DND-41 (cell line): ENCODE measurements around the gene SH3BP5.

Experiments used
- ATAC-seq: fragments of 200-7000 bp; cut with Tn5 transposase; 3 replicates; pipeline ENCODE4 v1.9.1; 2021; ENCODE audit warnings: low read depth; ENCODE audit not compliant: insufficient read depth
- DNase-seq: peaks from one replicate; pipeline ENCODE4 v3.0.0-alpha.2; 2020
- H2AFZ ChIP-seq: 2 replicates; pipeline ENCODE4 v1.6.0; 2012; ENCODE audit warnings: low read depth, low read length
- H3K27ac ChIP-seq: 2 replicates; pipeline ENCODE4 v1.5.1; 2012; ENCODE audit warnings: low read length, inconsistent platforms
- H3K27me3 ChIP-seq: fragments of 200-600 bp; sonication (generic); 2 replicates; pipeline ENCODE4 v1.6.0; 2012; ENCODE audit warnings: low read length, mild to moderate bottlenecking, inconsistent platforms; ENCODE audit not compliant: insufficient read depth, poor library complexity
- H3K36me3 ChIP-seq: 2 replicates; pipeline ENCODE4 v1.5.1; 2012; ENCODE audit warnings: low read length, inconsistent platforms; ENCODE audit not compliant: insufficient read depth
- H3K4me1 ChIP-seq: 2 replicates; pipeline ENCODE4 v1.5.1; 2012; ENCODE audit warnings: mild to moderate bottlenecking, low read length; ENCODE audit not compliant: insufficient read depth
- H3K4me2 ChIP-seq: 2 replicates; pipeline ENCODE4 v1.6.0; 2012; ENCODE audit warnings: mild to moderate bottlenecking, moderate library complexity, low read length, inconsistent platforms; ENCODE audit not compliant: insufficient read depth
- H3K4me3 ChIP-seq, 2 experiments: fragments of 200-600 bp in 1 of 2; shearing (Covaris generic) in 1 of 2; 2 replicates each; pipeline ENCODE4 v1.5.1; 2012 to 2016; ENCODE audit warnings: inconsistent platforms in 2 of 2, low read length in 2 of 2, mild to moderate bottlenecking in 2 of 2, low read depth in 1 of 2, moderate library complexity in 1 of 2
- H3K79me2 ChIP-seq: 2 replicates; pipeline ENCODE4 v1.6.0; 2012; ENCODE audit warnings: low read length, inconsistent platforms; ENCODE audit not compliant: insufficient read depth
- H3K9ac ChIP-seq: 2 replicates; pipeline ENCODE4 v1.6.0; 2012; ENCODE audit warnings: low read depth, mild to moderate bottlenecking, inconsistent platforms, low read length, moderate library complexity
- H3K9me3 ChIP-seq: 2 replicates; pipeline ENCODE4 v1.5.1; 2012; ENCODE audit warnings: low read length, moderate library complexity, mild to moderate bottlenecking, inconsistent platforms; ENCODE audit not compliant: insufficient read depth, severe bottlenecking
- H4K20me1 ChIP-seq: 2 replicates; pipeline ENCODE4 v1.6.0; 2012; ENCODE audit warnings: low read length; ENCODE audit not compliant: insufficient read depth
- EZH2 ChIP-seq: IDR thresholded peaks from 3 replicates; pipeline ENCODE4 v1.6.1; 2012; ENCODE audit warnings: borderline replicate concordance, low read depth, mild to moderate bottlenecking, moderate library complexity, low read length, inconsistent platforms; ENCODE audit not compliant: severe bottlenecking
- TF ChIP-seq, protein P1 (sequence below): IDR thresholded peaks from 2 replicates; pipeline ENCODE4 v1.5.1; 2012; ENCODE audit warnings: borderline replicate concordance, low read length, moderate library complexity, mild to moderate bottlenecking; ENCODE audit not compliant: poor library complexity, severe bottlenecking; ENCODE audit errors: extremely low read depth

Gene SH3BP5

GRCh38 chr3:15333099-15333955 lies 941 bp upstream of the SH3BP5 start:
- Histone ChIP-seq H4K20me1 (no peaks in the 10 kb centered on the region), H3K9ac (peak overlapping the region; percentile 77; the same call in 1 of the 2 replicates), H3K4me2 (peak overlapping the region; percentile 98), H2AFZ (peak overlapping the region; percentile 66), H3K36me3 (peaks cover 17% of the 10 kb centered on the region; the same call in 1 of the 2 replicates), H3K4me3 (peak overlapping the region in 1 of 2 experiments; percentile 96; a peak in 2 of 4 replicates), H3K27ac (no peak overlapping the region), H3K79me2 (peaks cover 28% of the 10 kb centered on the region), H3K9me3 (no peaks in the 10 kb centered on the region), H3K27me3 (peaks cover 11% of the 10 kb centered on the region), H3K4me1 (peaks cover 53% of the 10 kb centered on the region)
- TF ChIP-seq EZH2 = no peak
- ATAC-seq (no peak), DNase-seq (no peak)

DNA sequence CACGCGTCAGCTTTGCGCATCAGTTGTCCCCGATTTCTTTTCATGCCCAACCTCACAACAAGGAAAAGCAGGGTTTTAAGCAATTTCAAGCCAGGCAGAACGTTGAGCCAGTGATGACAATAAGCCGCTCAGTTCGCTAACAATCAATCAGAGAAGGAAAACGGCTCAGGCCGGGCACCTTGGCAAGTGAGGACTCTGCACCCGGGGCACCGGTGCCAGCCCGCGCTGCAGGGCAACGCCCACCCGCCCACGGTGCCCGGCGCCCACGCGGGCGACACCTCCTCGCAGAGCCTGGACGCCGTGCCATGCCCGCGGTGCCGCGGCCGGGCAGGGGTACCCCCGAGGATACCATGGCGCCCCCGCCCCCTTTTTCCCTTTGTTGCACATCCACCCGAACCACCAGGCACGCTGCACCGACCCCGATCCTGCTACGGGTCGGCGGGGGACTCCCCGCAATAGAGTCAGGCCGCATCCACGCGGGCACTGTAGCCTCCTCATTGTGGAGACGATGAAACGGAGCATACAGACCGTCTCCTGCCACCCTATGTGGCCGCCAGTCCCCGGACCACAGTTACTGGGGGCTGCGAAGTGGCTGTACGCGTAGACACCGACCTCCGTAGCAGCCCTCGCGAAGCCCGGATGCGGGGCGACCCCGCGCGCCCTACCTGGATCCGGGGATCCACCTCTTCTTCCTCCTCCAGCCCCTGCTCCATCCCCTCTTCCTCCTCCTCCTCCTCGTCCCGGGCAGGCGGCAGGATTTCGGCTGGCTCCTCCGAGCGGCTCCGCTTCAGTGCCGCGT lies 581 bp downstream of the SH3BP5 start:
- Histone ChIP-seq H3K27me3 (peaks cover 11% of the 10 kb centered on the region), H3K4me1 (peaks cover 68% of the 10 kb centered on the region), H3K36me3 (peaks cover 17% of the 10 kb centered on the region; the same call in 1 of the 2 replicates), H3K9ac (peak overlapping the region; percentile 77), H4K20me1 (no peaks in the 10 kb centered on the region), H2AFZ (peak overlapping the region; percentile 66), H3K4me2 (peak overlapping the region; percentile 98), H3K4me3 (peak overlapping the region; percentile 72 to 96), H3K79me2 (peaks cover 35% of the 10 kb centered on the region), H3K9me3 (no peaks in the 10 kb centered on the region), H3K27ac (peak overlapping the region; percentile 58)
- peak; percentile 71 for TF ChIP-seq EZH2
- TF ChIP-seq, protein P1, sequence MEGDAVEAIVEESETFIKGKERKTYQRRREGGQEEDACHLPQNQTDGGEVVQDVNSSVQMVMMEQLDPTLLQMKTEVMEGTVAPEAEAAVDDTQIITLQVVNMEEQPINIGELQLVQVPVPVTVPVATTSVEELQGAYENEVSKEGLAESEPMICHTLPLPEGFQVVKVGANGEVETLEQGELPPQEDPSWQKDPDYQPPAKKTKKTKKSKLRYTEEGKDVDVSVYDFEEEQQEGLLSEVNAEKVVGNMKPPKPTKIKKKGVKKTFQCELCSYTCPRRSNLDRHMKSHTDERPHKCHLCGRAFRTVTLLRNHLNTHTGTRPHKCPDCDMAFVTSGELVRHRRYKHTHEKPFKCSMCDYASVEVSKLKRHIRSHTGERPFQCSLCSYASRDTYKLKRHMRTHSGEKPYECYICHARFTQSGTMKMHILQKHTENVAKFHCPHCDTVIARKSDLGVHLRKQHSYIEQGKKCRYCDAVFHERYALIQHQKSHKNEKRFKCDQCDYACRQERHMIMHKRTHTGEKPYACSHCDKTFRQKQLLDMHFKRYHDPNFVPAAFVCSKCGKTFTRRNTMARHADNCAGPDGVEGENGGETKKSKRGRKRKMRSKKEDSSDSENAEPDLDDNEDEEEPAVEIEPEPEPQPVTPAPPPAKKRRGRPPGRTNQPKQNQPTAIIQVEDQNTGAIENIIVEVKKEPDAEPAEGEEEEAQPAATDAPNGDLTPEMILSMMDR = no peak
- DNase-seq (peak; percentile 49), ATAC-seq (peak; percentile 44)

DNA sequence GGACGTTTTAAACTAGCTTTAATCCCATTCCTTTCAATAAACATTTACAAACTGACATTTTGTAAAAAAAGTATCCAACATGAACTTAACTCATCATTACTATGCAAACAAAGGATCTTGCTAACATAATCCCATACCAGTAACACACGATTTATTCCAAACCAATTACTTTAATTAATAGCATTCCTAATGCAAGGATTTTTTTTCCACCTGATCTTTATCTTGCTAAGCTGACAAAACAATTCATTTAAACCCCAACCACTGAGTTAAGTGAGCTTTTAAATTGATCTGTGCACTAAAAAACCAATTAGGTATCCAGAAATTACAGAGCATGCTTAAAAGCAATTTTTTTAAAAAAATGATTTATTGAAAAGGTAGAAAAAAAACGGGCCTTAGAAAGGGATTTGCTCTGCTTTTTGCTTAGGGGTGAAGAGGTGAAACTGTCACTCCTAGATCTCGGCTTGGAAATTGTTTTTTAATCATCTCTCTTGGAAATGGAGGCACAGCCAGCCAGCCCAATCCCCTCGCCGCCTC lies 1.2 kb downstream of the SH3BP5 start:
- Histone ChIP-seq H3K27ac (peak overlapping the region; percentile 47; the same call in 1 of the 2 replicates), H3K4me2 (peak overlapping the region; percentile 98), H3K9me3 (no peaks in the 10 kb centered on the region), H3K4me3 (peak overlapping the region; percentile 72 to 96), H3K79me2 (peaks cover 42% of the 10 kb centered on the region), H3K36me3 (peaks cover 22% of the 10 kb centered on the region), H3K4me1 (peaks cover 75% of the 10 kb centered on the region), H3K27me3 (peaks cover 11% of the 10 kb centered on the region), H2AFZ (peak overlapping the region; percentile 66; the same call in 1 of the 2 replicates), H3K9ac (peak overlapping the region; percentile 77), H4K20me1 (no peaks in the 10 kb centered on the region)
- TF ChIP-seq EZH2 = no peak
- TF ChIP-seq, protein P1 = no peak
- ATAC-seq (no peak; the same call in 2 of the 3 replicates), DNase-seq (no peak)
